Activated naive CD4-positive, alpha-beta T cell treated with Interleukin-2 at 50 U/mL for 16 hours (primary cell): ENCODE measurements around the gene TMA7.
"Not testable (repeated sequence)": the region's sequence is repeated elsewhere in the genome, so short reads cannot be mapped to it uniquely, and the experiment has no call there.

Experiments
- DNase-seq: peaks from one replicate; pipeline ENCODE4 v3.0.0-alpha.2; 2020

The TMA7 gene

DNA sequence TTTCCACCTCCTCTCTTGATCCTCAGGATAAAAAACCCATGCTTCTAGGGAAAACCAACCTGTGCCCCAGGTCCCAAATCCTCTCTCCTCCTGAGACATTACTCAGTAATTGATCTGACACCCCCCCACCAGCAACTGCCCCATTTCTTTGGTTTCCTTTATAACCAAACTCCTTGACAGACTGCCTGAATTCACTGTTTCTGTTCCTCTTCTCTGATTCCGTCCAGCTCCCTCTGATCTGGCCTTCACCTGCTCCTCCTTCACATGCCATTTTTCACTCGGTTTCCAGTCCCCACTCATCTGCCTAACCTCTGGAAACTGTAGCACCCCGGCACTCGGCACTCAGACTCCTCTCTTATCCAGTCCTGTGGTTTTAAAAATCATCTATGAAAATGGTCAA, 2.2 kb upstream of the TMA7 start:
- DNase-seq: no peak

- DNase-seq: no peak
Observed at GRCh38 chr3:48440590-48440958, 517 bp downstream of the TMA7 start.

GRCh38 chr3:48441940-48442339, 1.9 kb downstream of the TMA7 start:
- DNase-seq: no peak

- DNase-seq: no peak
Observed at GRCh38 chr3:48445277-48445882, 5.3 kb downstream of the TMA7 start.

DNA sequence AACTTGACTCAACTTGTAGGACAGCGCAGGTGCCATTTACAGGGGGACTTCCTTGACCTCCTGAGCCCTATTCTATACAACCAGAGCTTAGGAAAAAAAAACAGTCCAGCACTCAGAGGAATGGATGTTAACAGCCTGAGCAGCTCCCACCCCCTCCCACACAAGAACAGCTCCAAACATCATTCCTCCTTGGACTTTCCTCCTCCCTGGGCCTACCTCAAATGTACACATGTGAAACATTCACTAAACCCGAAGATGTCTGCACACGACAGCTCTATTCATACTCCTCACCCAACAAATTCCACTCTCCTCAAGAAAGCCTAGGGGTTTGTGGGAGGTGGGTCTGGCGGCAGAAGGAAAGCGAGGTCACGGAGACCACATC, 6.0 kb downstream of the TMA7 start:
- DNase-seq: no peak

DNA sequence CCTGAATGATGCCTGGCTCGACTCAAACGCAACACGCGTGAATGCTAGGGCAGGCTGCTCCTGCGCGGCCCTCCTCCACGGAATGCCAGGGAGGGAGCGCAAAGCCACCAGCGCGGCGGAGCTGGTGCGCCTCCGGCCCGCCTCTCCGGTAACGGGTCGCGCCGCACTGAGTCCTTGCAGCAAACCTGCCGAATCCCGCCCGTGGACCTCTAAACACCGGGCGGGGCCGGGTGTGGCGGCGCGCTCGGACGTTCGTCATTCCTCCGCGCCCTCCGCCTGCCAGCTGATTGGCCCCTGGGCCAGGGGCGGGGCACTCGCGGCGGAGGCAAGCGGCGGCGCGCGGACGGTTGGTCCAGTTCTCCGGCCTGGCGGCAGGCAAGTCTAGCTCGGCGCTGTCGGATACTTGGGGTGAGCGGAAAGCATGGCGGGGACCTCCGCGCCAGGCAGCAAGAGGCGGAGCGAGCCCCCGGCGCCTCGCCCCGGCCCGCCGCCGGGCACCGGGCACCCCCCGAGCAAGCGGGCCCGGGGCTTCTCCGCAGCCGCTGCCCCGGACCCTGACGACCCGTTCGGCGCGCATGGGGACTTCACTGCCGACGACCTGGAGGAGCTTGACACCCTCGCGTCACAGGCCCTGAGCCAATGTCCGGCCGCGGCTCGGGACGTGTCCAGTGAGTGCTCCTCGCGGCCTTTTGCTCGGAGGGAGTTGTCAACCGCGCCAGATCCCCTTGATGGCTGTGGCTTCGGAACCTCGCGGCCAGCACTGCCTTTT, 6.6 kb downstream of the TMA7 start, which contains the start of gene ATRIP:
Gene ATRIP (plus strand): TSS at position 313 of the 769 bp plus-strand sequence. CDS start 109 bp downstream, at position 422.
- DNase-seq: peak; percentile 87

GRCh38 chr3:48451270-48451669, 11.2 kb downstream of the TMA7 start:
- DNase-seq: no peak

- no peak for DNase-seq
Observed at GRCh38 chr3:48456456-48456855, 16.4 kb downstream of the TMA7 start.

- DNase-seq: no peak
Observed at GRCh38 chr3:48459331-48459730, 19.3 kb downstream of the TMA7 start.

GRCh38 chr3:48459773-48460516, 19.9 kb downstream of the TMA7 start:
- DNase-seq: no peak

DNA sequence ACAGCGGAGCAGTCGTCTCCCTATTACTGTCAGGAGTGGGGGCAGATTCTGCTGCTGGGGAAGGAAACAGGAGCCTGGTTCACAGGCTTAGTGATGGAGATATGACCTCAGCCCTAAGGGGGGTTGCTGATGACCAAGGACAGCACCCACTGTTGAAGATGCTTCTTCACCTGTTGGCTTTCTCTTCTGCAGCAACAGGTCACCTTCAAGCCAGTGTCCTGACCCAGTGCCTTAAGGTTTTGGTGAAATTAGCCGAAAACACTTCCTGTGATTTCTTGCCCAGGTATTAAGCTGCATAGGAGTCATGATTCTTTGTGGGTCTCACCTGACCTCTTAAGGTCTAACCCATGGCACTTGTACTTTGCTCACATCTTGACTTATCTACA, 20.5 kb downstream of the TMA7 start:
- no peak for DNase-seq

DNA sequence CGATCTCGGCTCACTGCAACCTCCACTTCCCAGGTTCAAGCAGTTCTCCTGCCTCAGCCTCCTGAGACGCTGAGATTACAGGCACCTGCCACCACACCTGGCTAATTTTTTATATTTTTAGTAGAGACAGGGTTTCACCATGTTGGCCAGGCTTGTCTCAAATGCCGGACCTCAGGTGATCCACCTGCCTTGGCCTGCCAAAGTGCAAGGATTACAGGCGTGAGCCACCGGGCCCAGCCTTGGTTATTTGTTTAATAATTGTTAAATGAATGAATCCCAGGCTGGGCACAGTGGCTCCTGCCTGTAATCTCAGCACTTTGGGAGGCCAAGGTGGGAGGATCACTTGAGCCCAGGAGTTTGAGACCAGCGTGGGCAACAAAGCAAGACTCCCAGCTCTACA, 21.7 kb downstream of the TMA7 start:
- DNase-seq: not testable (repeated sequence)

- DNase-seq: no peak
Observed at GRCh38 chr3:48463703-48464102, 23.6 kb downstream of the TMA7 start.

GRCh38 chr3:48464713-48465221, 24.7 kb downstream of the TMA7 start:
- DNase-seq: no peak

GRCh38 chr3:48465237-48465530, 25.1 kb downstream of the TMA7 start:
- no peak for DNase-seq

DNA sequence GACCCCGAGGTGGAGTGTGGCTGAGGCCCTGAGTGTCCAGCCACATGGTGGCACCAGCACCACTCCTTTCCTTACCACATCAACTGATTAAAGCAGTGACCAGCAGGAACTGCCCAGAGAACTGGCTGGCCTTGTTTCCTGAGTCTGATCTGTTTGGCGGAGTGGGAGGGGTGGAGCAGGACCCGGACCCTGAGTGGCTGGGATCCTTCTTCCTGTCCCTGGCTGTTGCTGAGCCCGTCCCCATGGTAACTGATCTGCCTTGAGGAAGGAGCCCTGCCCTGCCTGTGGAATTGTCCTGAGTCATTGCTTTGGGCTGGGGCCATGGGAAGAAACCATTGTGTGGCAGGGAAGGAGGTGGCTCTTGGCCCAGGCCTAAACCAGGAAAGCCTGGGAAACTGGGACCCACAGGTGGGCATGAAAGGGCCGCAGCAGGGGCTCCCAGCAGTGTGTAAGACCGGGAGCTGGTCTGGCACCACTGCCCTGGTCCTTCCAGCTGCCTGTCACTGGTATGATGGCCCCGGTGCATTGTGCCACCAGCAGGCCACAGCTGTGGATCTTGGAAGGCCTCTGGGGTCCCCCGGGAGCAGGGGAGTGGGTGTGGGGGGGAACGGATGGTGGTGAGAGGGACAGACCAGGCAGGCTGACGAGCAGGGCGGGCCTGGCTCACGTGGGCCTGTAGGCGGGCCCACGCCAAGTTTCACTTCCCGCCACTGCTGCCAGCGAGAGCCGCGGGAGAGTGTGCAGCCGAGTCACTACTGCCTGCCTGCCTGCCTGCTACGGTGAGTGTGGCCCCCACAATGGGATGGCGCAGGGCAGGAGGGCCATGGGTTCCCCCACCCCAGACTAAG, 25.7 kb downstream of the TMA7 start:
- DNase-seq: peak; percentile 82

DNA sequence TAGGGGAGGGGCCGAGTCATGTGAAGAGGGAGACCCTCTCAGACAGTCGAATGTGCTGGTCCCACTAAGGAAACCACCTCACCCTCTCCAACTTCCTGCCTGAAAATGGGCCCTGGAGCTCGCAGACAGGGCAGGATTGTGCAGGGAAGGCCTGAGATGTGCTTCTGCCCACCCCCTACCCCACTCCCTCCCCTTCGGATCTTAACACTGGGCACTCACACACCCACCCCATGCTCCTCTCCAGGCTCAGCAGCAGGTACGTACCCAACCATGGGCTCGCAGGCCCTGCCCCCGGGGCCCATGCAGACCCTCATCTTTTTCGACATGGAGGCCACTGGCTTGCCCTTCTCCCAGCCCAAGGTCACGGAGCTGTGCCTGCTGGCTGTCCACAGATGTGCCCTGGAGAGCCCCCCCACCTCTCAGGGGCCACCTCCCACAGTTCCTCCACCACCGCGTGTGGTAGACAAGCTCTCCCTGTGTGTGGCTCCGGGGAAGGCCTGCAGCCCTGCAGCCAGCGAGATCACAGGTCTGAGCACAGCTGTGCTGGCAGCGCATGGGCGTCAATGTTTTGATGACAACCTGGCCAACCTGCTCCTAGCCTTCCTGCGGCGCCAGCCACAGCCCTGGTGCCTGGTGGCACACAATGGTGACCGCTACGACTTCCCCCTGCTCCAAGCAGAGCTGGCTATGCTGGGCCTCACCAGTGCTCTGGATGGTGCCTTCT, 26.5 kb downstream of the TMA7 start:
- DNase-seq: peak; percentile 44

- DNase-seq: no peak
Observed at GRCh38 chr3:48467110-48467454, 27.0 kb downstream of the TMA7 start.

DNA sequence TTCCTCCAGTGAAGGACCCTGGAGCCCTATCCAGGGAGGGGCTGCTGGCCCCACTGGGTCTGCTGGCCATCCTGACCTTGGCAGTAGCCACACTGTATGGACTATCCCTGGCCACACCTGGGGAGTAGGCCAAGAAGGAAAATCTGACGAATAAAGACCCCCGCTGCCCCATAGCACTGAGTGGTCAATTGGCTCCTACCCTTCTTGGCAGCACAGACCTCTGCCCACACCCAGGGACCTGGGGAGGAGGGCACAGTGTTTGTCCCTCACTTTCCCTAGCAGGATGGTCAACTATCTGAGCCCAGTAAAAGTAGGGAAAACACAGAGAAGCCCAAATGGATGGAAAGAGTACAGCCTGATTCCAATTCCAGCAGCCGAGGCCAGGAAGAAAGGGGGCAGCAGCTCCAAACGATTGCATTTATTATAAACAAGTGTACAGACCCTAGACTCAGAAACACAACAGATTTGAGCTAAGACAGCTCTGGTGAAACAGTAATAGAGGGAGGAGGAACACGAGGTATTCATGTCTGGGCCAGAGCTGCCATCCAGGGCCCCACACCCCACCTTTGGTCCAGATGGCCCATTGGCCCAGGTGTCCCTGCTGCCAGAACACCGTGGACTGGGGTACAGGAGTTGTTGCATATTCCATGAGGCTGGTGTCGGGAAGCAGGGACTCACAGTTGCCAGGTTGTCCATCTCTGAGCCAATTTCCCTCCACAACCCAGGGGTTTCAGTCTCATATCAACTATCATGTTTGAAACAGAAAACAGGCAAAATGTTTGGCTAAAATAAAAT, 27.6 kb downstream of the TMA7 start:
- no peak for DNase-seq

DNA sequence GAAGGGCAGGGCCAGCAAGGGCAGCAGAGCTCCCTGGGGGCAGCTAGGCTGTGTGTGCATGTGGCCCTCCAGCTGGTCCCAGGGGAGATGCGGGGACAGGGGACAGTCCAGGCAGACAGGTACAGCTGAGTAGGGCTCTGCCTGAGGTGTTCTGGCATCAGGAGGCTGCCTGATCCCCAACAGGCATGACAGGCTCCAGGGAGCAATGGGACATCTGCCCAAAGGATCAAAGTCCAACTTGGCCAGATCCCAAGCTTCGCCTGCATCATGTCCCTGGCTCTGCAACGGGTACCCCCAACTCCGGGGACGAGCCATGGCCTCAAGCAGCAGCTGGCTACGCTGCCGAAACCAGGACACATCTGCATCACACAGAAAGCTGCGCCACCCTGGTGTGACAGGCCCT, 28.3 kb downstream of the TMA7 start:
- no peak for DNase-seq

- DNase-seq: no peak
Observed at GRCh38 chr3:48469046-48469915, 29.2 kb downstream of the TMA7 start.
